Kidney epithelial cell (primary cell): Measurements from ENCODE around the gene HIPK1. TPM values are rescaled to one million over a fixed set of nuclear protein-coding genes. Genes with fewer than 3 reads are reported as not detected.

Experiments used
- DNase-seq: peaks from one replicate; pipeline ENCODE4 v3.0.0-alpha.2; 2010; ENCODE audit warnings: low read depth
- H3K27me3 ChIP-seq: 2 replicates; pipeline ENCODE4 v1.6.0; 2011; ENCODE audit warnings: low read length; ENCODE audit not compliant: control insufficient read depth, insufficient read depth
- H3K36me3 ChIP-seq: 2 replicates; pipeline ENCODE4 v1.5.1; 2011; ENCODE audit warnings: low read length; ENCODE audit not compliant: control insufficient read depth, insufficient read depth
- H3K4me3 ChIP-seq: 2 replicates; pipeline ENCODE4 v1.5.1; 2011; ENCODE audit warnings: low read depth, mild to moderate bottlenecking, control low read depth, low read length
- CTCF ChIP-seq: IDR thresholded peaks from 2 replicates; pipeline ENCODE4 v1.5.1; 2011; ENCODE audit warnings: mild to moderate bottlenecking, moderate library complexity, low read length, control low read depth, inconsistent platforms; ENCODE audit not compliant: insufficient read depth, poor library complexity, severe bottlenecking
- total RNA-seq: library from RNA; depleted of rRNA; stranded (reverse); fragments of >200 nt; gene quantifications from 2 replicates; pipeline ENCODE4 v1.2.3, GENCODE V29; 2015

Gene HIPK1
- total RNA-seq, 1 donor from 2014 or later: 25.6 TPM

GRCh38 chr1:113917400-113918082 lies 11.6 kb upstream of the HIPK1 start:
- Histone ChIP-seq H3K36me3 (no peaks in the 10 kb centered on the region), H3K4me3 (no peak overlapping the region), H3K27me3 (no peaks in the 10 kb centered on the region)
- DNase-seq: no peak
- TF ChIP-seq CTCF: no peak

GRCh38 chr1:113918243-113918642 lies 10.9 kb upstream of the HIPK1 start:
- no peak for TF ChIP-seq CTCF
- H3K36me3 ChIP-seq: no peaks in the 10 kb centered on the region
- H3K4me3 ChIP-seq: no peak overlapping the region
- no peaks in the 10 kb centered on the region for H3K27me3 ChIP-seq
- DNase-seq: no peak

GRCh38 chr1:113922957-113923356 lies 6.2 kb upstream of the HIPK1 start:
- no peak for TF ChIP-seq CTCF
- no peak for DNase-seq
- H3K4me3 ChIP-seq: no peak overlapping the region
- H3K27me3 ChIP-seq: no peaks in the 10 kb centered on the region
- H3K36me3 ChIP-seq: no peaks in the 10 kb centered on the region

- H3K4me3 ChIP-seq: no peak overlapping the region
- no peaks in the 10 kb centered on the region for H3K36me3 ChIP-seq
- no peak for DNase-seq
- no peak for TF ChIP-seq CTCF
- no peaks in the 10 kb centered on the region for H3K27me3 ChIP-seq
Observed at GRCh38 chr1:113924473-113924872, 4.7 kb upstream of the HIPK1 start.

GRCh38 chr1:113928187-113928930 lies 765 bp upstream of the HIPK1 start:
- no peaks in the 10 kb centered on the region for H3K27me3 ChIP-seq
- no peak for TF ChIP-seq CTCF
- H3K36me3 ChIP-seq: no peaks in the 10 kb centered on the region
- DNase-seq: no peak
- H3K4me3 ChIP-seq: peak overlapping the region; percentile 75
